K562 (cell line): ENCODE measurements around the gene SLC35G1. TPM values are rescaled to one million over a fixed set of nuclear protein-coding genes. Genes with fewer than 3 reads are reported as not detected.

Experiments
- ARID1B ChIP-seq: fragments of 450-650 bp; IDR thresholded peaks from 2 replicates; pipeline ENCODE4 v1.6.1; 2016; ENCODE audit warnings: antibody characterized with exemption, mild to moderate bottlenecking, inconsistent platforms
- ARID3A ChIP-seq: IDR thresholded peaks from 2 replicates; pipeline ENCODE4 v1.6.1; 2012; ENCODE audit warnings: low read depth, low read length, improper control_type of control experiment, borderline replicate concordance
- BACH1 ChIP-seq: fragments of 200-800 bp; sonication (Bioruptor generic); IDR thresholded peaks from 2 replicates; pipeline ENCODE4 v1.6.1; 2016; ENCODE audit warnings: missing genetic modification characterization, missing compliant biosample characterization
- C11orf30 ChIP-seq: fragments of 450-650 bp; IDR thresholded peaks from 2 replicates; pipeline ENCODE4 v1.6.1; 2016; ENCODE audit warnings: low read depth, mild to moderate bottlenecking
- CBX8 ChIP-seq: fragments of 200-600 bp; sonication (generic); IDR thresholded peaks from 2 replicates; pipeline ENCODE4 v1.6.1; 2012; ENCODE audit warnings: borderline replicate concordance, mixed run types, low read depth, mild to moderate bottlenecking, moderate library complexity, mixed read lengths, low read length, control low read depth, inconsistent platforms; ENCODE audit not compliant: poor library complexity, severe bottlenecking; ENCODE audit errors: extremely low read depth
- COPS2 ChIP-seq: fragments of 450-650 bp; conservative IDR thresholded peaks from 2 replicates; pipeline ENCODE4 v1.6.1; 2016; ENCODE audit warnings: mild to moderate bottlenecking, moderate library complexity
- HNRNPUL1 ChIP-seq: fragments of 200-400 bp; formaldehyde crosslinking; IDR thresholded peaks from 2 replicates; pipeline ENCODE4 v1.6.1; 2017; ENCODE audit warnings: low read length
- HSF4 ChIP-seq: fragments of 250-450 bp; sonication (Bioruptor Pico); IDR thresholded peaks from 2 replicates; pipeline ENCODE4 v2.1.2; 2022; ENCODE audit warnings: mild to moderate bottlenecking, moderate library complexity, borderline replicate concordance
- KDM2B ChIP-seq: fragments of 250-450 bp; sonication (Bioruptor Pico); IDR thresholded peaks from 2 replicates; pipeline ENCODE4 v1.8.0; 2021; ENCODE audit warnings: mild to moderate bottlenecking, moderate library complexity
- MAFK ChIP-seq: IDR thresholded peaks from 2 replicates; pipeline ENCODE4 v1.6.1; 2011; ENCODE audit warnings: low read length, improper control_type of control experiment
- MITF ChIP-seq: IDR thresholded peaks from 2 replicates; pipeline ENCODE4 v1.6.1; 2014; ENCODE audit warnings: antibody characterized with exemption
- MYNN ChIP-seq, 2 experiments: sonication (generic); formaldehyde crosslinking in 1 of 2; IDR thresholded peaks; 2 replicates each; pipeline versions ENCODE4 v1.5.0 to v1.6.1; 2016 to 2020; ENCODE audit warnings: antibody characterized with exemption in 1 of 2, missing genetic modification reagents in 1 of 2
- RCOR1 ChIP-seq, 2 experiments: IDR thresholded peaks; 2 replicates each; pipeline ENCODE4 v1.6.1; 2012; ENCODE audit warnings: low read depth in 2 of 2, low read length in 2 of 2, borderline replicate concordance in 1 of 2, improper control_type of control experiment in 1 of 2
- ZBTB9 ChIP-seq: fragments of 450-650 bp; formaldehyde crosslinking; IDR thresholded peaks from 2 replicates; pipeline ENCODE4 v1.4.0; 2020; ENCODE audit warnings: mild to moderate bottlenecking, moderate library complexity
- ZNF407 ChIP-seq: fragments of 450-650 bp; IDR thresholded peaks from 2 replicates; pipeline ENCODE4 v1.6.1; 2016; ENCODE audit warnings: low read depth
- polyA plus RNA-seq, 8 experiments: library from polyadenylated mRNA; depleted of rRNA in 4 of 8; stranded (reverse) in 5 of 8; unstranded in 3 of 8; fragments of >200 nt; fragmentation: Nextera tagmentation in 2 of 8; fragmentation: Illumina TruSeq in 1 of 8; extraction: Ambion mirVana in 2 of 8; extraction: Trizol in 1 of 8; gene quantifications; 2 replicates each; pipeline versions ENCODE4 v1.2.1 to v1.2.3, GENCODE V29; 2011 to 2014; ENCODE audit warnings: inconsistent platforms in 1 of 8, missing spikeins in 1 of 8
- total RNA-seq, 7 experiments: library from RNA; depleted of rRNA in 6 of 7; stranded (reverse); fragments of >200 nt in 6 of 7; fragmentation: Illumina TruSeq in 2 of 7; extraction: Trizol in 2 of 7; gene quantifications; 2 replicates each; pipeline versions ENCODE4 v1.2.1 to v1.2.3, GENCODE V29; 2011 to 2021; ENCODE audit warnings: low replicate concordance in 1 of 7

SLC35G1 gene
- total and polyA plus RNA-seq, 9 of the 15 experiments (the other 6 are each of a cell fraction or from before 2014, with no cell fraction given): 0.76 to 8.5 (median 4.9) TPM

- no peak for TF ChIP-seq HNRNPUL1
- TF ChIP-seq BACH1 (tag): peak; percentile 94
- peak; percentile 90 for TF ChIP-seq C11orf30
- TF ChIP-seq CBX8: no peak
- no peak for TF ChIP-seq ARID3A
- no peak for TF ChIP-seq KDM2B (CRISPR knock-in tag)
- no peak for TF ChIP-seq MITF
- TF ChIP-seq ZNF407: no peak
- peak; percentile 45 for TF ChIP-seq ARID1B
- no peak for TF ChIP-seq MYNN (IDR thresholded peaks at IDR 0.05)
- TF ChIP-seq MYNN (CRISPR knock-in tag; IDR thresholded peaks at IDR 0.05): no peak
- no peak for TF ChIP-seq COPS2
- no peak for TF ChIP-seq ZBTB9 (CRISPR knock-in tag)
- TF ChIP-seq MAFK: peak; percentile 89
- no peak for TF ChIP-seq HSF4
- peak in 1 of 2 experiments; percentile 73; a peak in 2 of 4 replicates for TF ChIP-seq RCOR1 (IDR thresholded peaks at IDR 0.05; ENCODE audit: borderline replicate concordance in 1 of 2, low read depth in 2 of 2, low read length in 2 of 2)
Measured at GRCh38 chr10:93873420-93874115, 20.2 kb upstream of the SLC35G1 start (continued).
